A673 (cell line): ENCODE data around the gene CCDC92. TPM values are rescaled to one million over a fixed set of nuclear protein-coding genes. Genes with fewer than 3 reads are reported as not detected.
A peak's percentile ranks its signal among the peaks of the same experiment; 100 is the strongest.

Experiments used
- Bru-seq: library from RNA; stranded (reverse); fragments of 400-500 nt; gene quantifications from one replicate; lab custom pipeline; 2021; lab: Mats Ljungman, UMichigan
- BruChase-seq, 2 experiments: library from RNA; stranded (reverse); fragments of 400-500 nt; gene quantifications; one replicate each; lab custom pipeline; 2021; lab: Mats Ljungman, UMichigan
- BruUV-seq: library from RNA; stranded (reverse); fragments of 400-500 nt; replicated peaks from 2 replicates; lab custom pipeline; 2021; lab: Mats Ljungman, UMichigan
- CTCF ChIA-PET: fragments of 300-600 bp; sonication (Branson Sonifier 250); formaldehyde crosslinking; loops from one replicate; lab custom pipeline; 2022; ENCODE audit warnings: antibody characterized with exemption; lab: Charles Lee
- POLR2A ChIA-PET: fragments of 300-600 bp; sonication (Branson Sonifier 250); formaldehyde crosslinking; loops from one replicate; lab custom pipeline; 2022; ENCODE audit warnings: antibody characterized with exemption; ENCODE audit not compliant: low non-redundant PET; lab: Charles Lee
- DNase-seq: peaks from one replicate; pipeline ENCODE4 v3.0.0-alpha.2; 2015; ENCODE audit warnings: low spot score
- H3K27ac ChIP-seq: fragments of 200-600 bp; sonication (generic); 2 replicates; pipeline ENCODE4 v1.5.1; 2016; ENCODE audit warnings: mixed run types, low read depth, mild to moderate bottlenecking, mixed read lengths, antibody characterized with exemption, low read length; ENCODE audit not compliant: poor library complexity, severe bottlenecking
- H3K27me3 ChIP-seq: fragments of 200-600 bp; sonication (generic); replicated peaks from 2 replicates; pipeline ENCODE4 v1.6.1; 2017; ENCODE audit warnings: mixed run types, low read depth, mild to moderate bottlenecking, mixed read lengths, antibody characterized with exemption, low read length; ENCODE audit not compliant: insufficient read depth, poor library complexity
- H3K36me3 ChIP-seq: fragments of 200-600 bp; sonication (generic); 2 replicates; pipeline ENCODE4 v1.6.1; 2016; ENCODE audit warnings: mixed run types, mild to moderate bottlenecking, mixed read lengths, antibody characterized with exemption, low read length; ENCODE audit not compliant: insufficient read depth, poor library complexity, severe bottlenecking
- H3K4me1 ChIP-seq: fragments of 200-600 bp; sonication (generic); 2 replicates; pipeline ENCODE4 v1.6.1; 2017; ENCODE audit warnings: mixed run types, mild to moderate bottlenecking, mixed read lengths, antibody characterized with exemption, low read length; ENCODE audit not compliant: insufficient read depth, poor library complexity, severe bottlenecking
- H3K4me3 ChIP-seq: fragments of 200-600 bp; sonication (generic); 2 replicates; pipeline ENCODE4 v1.5.1; 2016; ENCODE audit warnings: low read depth, mixed run types, mild to moderate bottlenecking, mixed read lengths, low read length; ENCODE audit not compliant: poor library complexity, severe bottlenecking
- H3K9me3 ChIP-seq: fragments of 200-600 bp; sonication (generic); 2 replicates; pipeline ENCODE4 v1.6.1; 2016; ENCODE audit warnings: mixed run types, low read depth, mild to moderate bottlenecking, mixed read lengths, antibody characterized with exemption, low read length; ENCODE audit not compliant: poor library complexity, severe bottlenecking
- EZH2 ChIP-seq: fragments of 200-600 bp; sonication (generic); IDR thresholded peaks from 2 replicates; pipeline ENCODE4 v1.6.1; 2017; ENCODE audit warnings: borderline replicate concordance, low read depth, mild to moderate bottlenecking, mixed read lengths, antibody characterized with exemption, low read length; ENCODE audit not compliant: poor library complexity, severe bottlenecking
- intact Hi-C: fragments of 100-400 bp; cut with micrococcal nuclease; formaldehyde crosslinking; loops from one replicate; pipeline ENCODE4 v1.10.0; 2022; ENCODE audit not compliant: unreplicated experiment
- long read RNA-seq: library from polyadenylated mRNA; stranded (forward); transcript quantifications from one replicate; pipeline ENCODE4 v2.0.0, GENCODE V29; 2022
- total RNA-seq: library from RNA; stranded (reverse); gene quantifications from 2 replicates; pipeline ENCODE4 v1.2.3, GENCODE V29; 2021
- TF ChIP-seq, protein P1 (sequence below): fragments of 300-800, 200-600 bp; sonication (generic); conservative IDR thresholded peaks from 2 replicates; pipeline ENCODE4 v1.5.1; 2017; ENCODE audit warnings: low read depth, mild to moderate bottlenecking, antibody characterized with exemption, low read length, moderate library complexity, mixed read lengths

The CCDC92 gene, protein sequence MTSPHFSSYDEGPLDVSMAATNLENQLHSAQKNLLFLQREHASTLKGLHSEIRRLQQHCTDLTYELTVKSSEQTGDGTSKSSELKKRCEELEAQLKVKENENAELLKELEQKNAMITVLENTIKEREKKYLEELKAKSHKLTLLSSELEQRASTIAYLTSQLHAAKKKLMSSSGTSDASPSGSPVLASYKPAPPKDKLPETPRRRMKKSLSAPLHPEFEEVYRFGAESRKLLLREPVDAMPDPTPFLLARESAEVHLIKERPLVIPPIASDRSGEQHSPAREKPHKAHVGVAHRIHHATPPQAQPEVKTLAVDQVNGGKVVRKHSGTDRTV
- total RNA-seq (28.7 and 37.5 TPM in 2 replicates), Bru-seq, nascent RNA (percentile 70 among the genes with signal in this experiment), BruChase-seq, experiment 1, labeled RNA remaining after a 2-hour chase (percentile 87 among the genes with signal in this experiment), BruChase-seq, experiment 2, labeled RNA remaining after a 6-hour chase (percentile 74 among the genes with signal in this experiment)
- long read RNA-seq, full-length matches to known transcripts = 79 of 107 reads
- long read RNA-seq, partial matches to known transcripts = 3 of 107 reads
- long read RNA-seq, other reads (novel, unspliced or antisense) = 25 of 107 reads

DNA sequence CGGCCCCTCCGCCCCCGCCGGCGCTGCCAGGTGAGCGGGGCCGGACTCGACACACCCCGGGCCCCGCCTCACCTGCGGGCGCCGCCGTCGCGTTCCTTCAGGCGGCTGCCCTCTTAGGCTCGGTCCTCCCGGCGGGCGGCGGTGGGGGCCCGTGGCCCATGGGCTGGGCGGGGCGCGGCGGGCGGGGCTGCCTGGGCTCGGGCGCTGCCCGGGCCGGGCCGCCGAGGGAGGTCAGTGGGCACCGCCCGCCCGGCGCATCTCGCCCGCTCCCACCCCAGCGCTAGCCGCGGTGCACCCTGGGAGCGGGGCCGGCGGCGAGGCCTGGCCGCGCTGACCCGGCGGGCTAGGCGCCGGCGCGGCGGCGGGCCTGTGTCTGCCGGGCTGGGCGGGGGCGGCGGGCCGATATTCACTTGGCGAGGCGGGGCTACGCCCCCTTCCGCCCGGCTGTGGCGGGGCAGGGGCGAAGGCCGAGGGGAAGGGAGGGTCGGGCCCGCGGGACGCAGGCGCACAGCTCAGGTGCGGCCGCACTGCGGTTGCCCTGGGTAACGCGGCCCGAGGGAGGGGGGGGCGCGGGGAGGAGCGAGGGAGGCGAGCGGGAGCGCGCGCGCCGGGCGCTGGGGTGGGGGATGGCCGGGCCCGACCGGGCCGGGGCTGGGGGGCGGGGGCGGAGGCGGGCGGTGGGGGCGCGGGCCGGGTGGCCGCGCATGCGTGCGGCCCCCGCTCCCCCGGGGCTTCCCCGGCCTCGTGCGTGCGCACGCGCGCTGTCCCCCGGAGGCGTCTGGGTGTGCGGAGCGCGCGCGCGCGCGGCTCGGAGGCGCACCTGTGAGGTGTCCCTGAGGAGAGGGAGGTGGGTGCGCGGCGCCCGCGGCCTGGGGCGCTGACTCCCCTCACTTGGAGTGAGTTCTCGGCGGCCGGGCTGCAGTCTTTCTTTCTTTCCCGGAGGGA is at the start of gene CCDC92, which contains the start of gene ZNF664:
TSS of gene CCDC92 (minus strand) at position 375 of the 945 bp plus-strand sequence. CDS start 28,526 bp downstream, outside the sequence.
TSS of gene ZNF664 (plus strand) at position 759 of the 945 bp plus-strand sequence. CDS start 38,930 bp downstream, outside the sequence.
- Histone ChIP-seq H3K9me3 (no peaks in the 10 kb centered on the region), H3K4me3 (peak within 1 kb of the TSS; percentile 90), H3K36me3 (peaks cover 23% of the 10 kb centered on the region), H3K27me3 (no peaks in the 10 kb centered on the region), H3K4me1 (peaks cover 19% of the 10 kb centered on the region), H3K27ac (peak within 1 kb of the TSS; percentile 81)
- intact Hi-C loops = no loop called here
- TF ChIP-seq, protein P1, sequence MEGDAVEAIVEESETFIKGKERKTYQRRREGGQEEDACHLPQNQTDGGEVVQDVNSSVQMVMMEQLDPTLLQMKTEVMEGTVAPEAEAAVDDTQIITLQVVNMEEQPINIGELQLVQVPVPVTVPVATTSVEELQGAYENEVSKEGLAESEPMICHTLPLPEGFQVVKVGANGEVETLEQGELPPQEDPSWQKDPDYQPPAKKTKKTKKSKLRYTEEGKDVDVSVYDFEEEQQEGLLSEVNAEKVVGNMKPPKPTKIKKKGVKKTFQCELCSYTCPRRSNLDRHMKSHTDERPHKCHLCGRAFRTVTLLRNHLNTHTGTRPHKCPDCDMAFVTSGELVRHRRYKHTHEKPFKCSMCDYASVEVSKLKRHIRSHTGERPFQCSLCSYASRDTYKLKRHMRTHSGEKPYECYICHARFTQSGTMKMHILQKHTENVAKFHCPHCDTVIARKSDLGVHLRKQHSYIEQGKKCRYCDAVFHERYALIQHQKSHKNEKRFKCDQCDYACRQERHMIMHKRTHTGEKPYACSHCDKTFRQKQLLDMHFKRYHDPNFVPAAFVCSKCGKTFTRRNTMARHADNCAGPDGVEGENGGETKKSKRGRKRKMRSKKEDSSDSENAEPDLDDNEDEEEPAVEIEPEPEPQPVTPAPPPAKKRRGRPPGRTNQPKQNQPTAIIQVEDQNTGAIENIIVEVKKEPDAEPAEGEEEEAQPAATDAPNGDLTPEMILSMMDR = no peak
- no peak for TF ChIP-seq EZH2
- ChIA-PET POLR2A (interaction anchor here (0.6 kb wide), 1 partner anchor 739 kb away, joined by 3 read pairs; the partner anchor contains the start of gene MTRFR), CTCF (no interaction called here)
- BruUV-seq = no TSS peak
- DNase-seq = peak; percentile 94

DNA sequence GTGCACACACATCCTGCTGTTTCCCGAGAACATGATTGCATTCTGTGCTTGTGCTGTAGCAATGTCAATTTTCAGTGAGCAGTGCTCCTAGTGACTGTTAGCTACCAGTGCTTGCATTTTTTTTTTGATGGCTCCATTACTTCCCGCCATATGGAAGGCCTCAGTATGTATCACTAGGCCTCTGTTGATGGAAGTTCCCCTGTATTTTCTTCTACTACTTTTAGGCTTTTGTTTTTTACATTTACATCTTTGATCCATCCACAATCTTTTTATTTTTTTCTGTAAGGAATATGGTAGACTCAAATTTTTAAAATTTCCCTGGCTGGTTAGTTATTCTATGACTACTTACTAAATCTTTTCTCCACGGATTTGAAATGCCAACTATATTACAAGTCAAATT is 49.5 kb upstream of the CCDC92 start:
- POLR2A ChIA-PET = no interaction called here
- Histone ChIP-seq H3K4me1 (no peaks in the 10 kb centered on the region), H3K9me3 (no peaks in the 10 kb centered on the region), H3K4me3 (no peak overlapping the region), H3K27me3 (no peaks in the 10 kb centered on the region), H3K27ac (no peak overlapping the region), H3K36me3 (no peaks in the 10 kb centered on the region)
- intact Hi-C loops = no loop called here
- TF ChIP-seq, protein P1 = no peak
- no peak for TF ChIP-seq EZH2
- CTCF ChIA-PET = interaction anchor here (0.7 kb wide), 1 partner anchor 735 kb away, joined by 4 read pairs; no protein-coding TSS in a partner anchor
- no peak for DNase-seq
- BruUV-seq = no TSS peak

DNA sequence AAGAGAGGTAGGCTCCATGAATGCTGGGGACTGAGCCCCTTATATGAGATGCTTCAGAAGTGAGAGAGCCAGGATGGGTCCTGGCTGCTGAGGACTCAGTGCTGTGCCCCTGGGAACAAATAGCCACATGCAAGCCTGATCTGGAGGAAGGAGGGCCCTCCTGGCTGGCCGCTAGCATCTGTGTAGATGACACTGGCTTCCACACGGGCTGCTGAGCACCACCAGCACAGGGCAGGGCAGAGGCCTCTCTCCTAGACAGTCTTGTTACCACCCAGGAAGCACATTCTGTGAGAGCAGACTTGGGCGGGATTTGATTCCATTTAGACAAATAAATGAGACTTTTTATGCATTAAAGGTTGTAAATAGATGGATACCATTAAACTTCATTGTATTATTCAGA is 48.4 kb upstream of the CCDC92 start:
- Histone ChIP-seq H3K36me3 (no peaks in the 10 kb centered on the region), H3K27me3 (no peaks in the 10 kb centered on the region), H3K9me3 (no peaks in the 10 kb centered on the region), H3K4me3 (no peak overlapping the region), H3K4me1 (no peaks in the 10 kb centered on the region), H3K27ac (no peak overlapping the region)
- ChIA-PET CTCF (no interaction called here), POLR2A (no interaction called here)
- TF ChIP-seq, protein P1 = no peak
- TF ChIP-seq EZH2 = no peak
- no TSS peak for BruUV-seq
- DNase-seq = no peak
- intact Hi-C loops = no loop called here
